Fibroblast of gingiva (primary cell): Measurements from ENCODE around the gene RAB6D.
"Not testable (repeated sequence)": the region's sequence is repeated elsewhere in the genome, so short reads cannot be mapped to it uniquely, and the experiment has no call there.

Experiments
- DNase-seq: peaks from one replicate; pipeline ENCODE4 v3.0.0-alpha.2; 2011; ENCODE audit warnings: low read depth

The RAB6D gene

GRCh38 chr2:131365452-131365851 lies 1.5 kb upstream of the RAB6D start:
- DNase-seq = no peak

- DNase-seq = not testable (repeated sequence)
These were observed 755 bp downstream of the RAB6D start for GRCh38 chr2:131363213-131363612.

DNA sequence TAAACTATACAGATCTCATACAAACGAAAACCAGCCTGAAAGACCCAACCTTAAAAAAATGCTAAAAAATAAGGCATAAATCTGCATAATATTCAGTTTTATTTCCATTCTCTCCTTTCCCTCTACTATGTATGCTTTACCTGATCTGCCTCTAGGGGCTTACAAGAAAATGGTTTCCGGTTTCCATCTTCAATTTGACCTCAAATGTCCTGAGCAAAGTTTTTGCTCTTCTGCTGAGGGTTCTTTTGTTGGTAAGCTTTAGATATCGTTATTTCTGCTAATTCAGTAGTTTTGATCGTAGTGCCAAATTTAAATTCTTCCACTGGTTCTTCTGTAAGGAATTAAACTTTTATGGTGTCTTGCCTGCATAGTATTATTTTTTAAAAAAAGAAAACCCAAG lies 2.2 kb downstream of the RAB6D start:
- DNase-seq = not testable (repeated sequence)

DNA sequence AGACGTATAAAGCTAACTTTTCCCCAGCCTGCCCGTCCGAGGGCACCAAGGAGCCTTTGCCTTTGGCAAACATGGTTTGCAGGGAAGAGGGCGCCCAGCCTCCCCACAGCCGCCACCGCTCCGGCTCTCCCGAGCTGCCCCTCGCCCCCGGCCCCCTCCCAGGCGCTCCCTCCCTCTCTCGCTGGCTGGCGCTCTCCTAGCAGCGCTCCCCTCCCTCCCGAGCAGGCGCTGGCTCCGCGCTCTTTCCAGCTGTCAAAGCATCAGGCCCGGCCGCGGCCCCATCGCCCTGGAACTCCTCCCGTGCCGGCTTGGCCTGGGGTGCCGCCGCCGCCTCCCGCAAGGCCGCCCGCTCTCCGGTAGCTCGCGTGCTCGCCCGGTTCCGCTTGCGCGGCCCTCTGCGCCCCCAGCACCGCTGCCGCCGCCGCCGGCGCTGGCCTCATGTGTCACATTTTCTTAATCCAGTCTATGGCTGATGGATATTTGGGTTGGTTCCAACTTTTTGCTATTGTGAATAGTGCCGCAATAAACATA lies 10.7 kb downstream of the RAB6D start:
- not testable (repeated sequence) for DNase-seq

DNA sequence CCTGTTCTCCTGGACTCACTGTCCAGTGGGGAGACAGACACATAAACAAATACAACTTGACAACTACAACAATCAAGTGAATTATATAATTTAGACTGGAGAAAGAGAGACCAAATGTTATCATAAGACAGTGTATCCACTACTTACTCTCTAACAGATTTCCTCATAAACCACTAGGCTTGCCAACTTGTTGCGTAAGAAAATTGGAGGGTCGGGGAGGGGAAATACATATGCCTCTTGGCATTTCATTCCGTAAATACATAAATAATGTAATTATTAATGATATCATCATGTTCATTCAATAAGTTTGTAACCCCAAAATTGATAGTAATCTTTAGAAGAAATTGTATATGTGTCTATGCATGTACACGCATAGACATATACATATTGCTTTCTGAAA lies 14.9 kb downstream of the RAB6D start:
- DNase-seq = no peak

- DNase-seq = not testable (repeated sequence)
These were observed 16.9 kb downstream of the RAB6D start for GRCh38 chr2:131347035-131347434.

DNA sequence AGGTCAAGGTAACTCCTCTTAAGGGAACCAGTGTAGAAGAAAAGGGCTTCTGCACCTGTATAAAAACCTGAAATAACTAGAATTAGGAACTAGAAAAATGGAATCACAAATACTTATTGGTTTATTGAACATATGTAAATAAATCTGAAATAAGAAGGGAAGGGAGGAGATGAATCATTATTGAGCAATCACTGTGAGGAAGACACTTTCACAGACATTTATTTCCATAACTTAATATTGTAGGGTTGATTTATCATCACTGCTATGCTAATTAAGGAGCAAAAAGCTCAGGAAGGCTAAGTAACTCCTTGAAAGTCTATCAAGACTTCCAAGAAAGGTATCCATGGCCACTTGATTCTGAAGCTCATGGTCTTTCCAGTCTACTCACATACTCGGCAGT lies 24.7 kb downstream of the RAB6D start:
- not testable (repeated sequence) for DNase-seq

DNA sequence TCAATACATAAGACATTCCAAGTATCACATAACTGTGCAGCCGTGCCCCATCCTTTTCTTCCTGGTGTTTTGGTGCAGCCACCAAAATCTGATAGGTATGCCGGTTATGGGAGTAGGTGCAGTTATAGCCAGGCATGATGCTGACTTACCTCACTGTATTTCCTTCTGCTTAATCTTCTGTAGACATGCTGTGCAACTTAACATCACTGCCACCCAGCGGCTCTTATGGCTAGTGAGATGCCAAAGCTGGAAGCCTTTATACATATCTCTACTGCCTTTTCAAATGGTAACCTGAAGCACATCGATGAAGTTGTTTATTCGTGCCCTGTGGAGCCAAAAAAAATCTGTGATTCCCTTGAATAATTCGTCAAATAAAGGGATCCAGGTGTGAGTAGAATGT lies 28.6 kb downstream of the RAB6D start:
- peak; percentile 2 for DNase-seq

- DNase-seq = not testable (repeated sequence)
These were observed 31.3 kb downstream of the RAB6D start for GRCh38 chr2:131332709-131333108.

- not testable (repeated sequence) for DNase-seq
These were observed 33.0 kb downstream of the RAB6D start for GRCh38 chr2:131331000-131331399.

GRCh38 chr2:131322209-131322608 lies 41.8 kb downstream of the RAB6D start:
- DNase-seq = no peak

GRCh38 chr2:131321344-131321743 lies 42.6 kb downstream of the RAB6D start:
- DNase-seq = not testable (repeated sequence)

GRCh38 chr2:131311001-131311400 lies 53.0 kb downstream of the RAB6D start:
- not testable (repeated sequence) for DNase-seq
